Measurements from ENCODE around the gene RPLP1. TPM values are rescaled to one million over a fixed set of nuclear protein-coding genes. Genes with fewer than 3 reads are reported as not detected.
"Not testable (repeated sequence)": the region's sequence is repeated elsewhere in the genome, so short reads cannot be mapped to it uniquely, and the experiment has no call there.

The RPLP1 gene
- total RNA-seq, 1 experiment from 2014 or later, result 41.6 TPM

DNA sequence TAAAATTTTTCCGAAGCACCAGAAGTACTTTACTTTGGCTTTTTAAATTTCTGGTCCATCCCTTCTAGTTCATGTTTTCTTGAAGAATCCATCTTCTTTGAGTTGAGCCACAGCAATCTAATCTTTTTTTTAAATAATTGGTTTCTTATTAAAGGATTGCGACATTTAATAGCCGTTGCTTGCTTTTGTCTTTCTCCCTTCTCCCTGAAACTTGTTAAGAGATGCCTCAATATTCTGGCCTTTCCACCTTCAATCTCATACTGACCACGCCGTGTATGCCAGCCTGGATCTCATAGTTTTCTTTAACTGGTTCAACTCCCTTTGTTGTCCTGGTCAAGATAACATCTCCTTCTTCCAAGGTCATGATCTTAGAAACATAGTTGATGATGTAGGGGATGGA lies 18.4 kb upstream of the RPLP1 start:
- in situ Hi-C loops (cut with HindIII; ENCODE audit: low pct_unique_long_range_greater_than_20kb, low sequenced_read_pairs), result no loop called here
- DNase-seq (ENCODE audit: low read depth), result no peak

DNA sequence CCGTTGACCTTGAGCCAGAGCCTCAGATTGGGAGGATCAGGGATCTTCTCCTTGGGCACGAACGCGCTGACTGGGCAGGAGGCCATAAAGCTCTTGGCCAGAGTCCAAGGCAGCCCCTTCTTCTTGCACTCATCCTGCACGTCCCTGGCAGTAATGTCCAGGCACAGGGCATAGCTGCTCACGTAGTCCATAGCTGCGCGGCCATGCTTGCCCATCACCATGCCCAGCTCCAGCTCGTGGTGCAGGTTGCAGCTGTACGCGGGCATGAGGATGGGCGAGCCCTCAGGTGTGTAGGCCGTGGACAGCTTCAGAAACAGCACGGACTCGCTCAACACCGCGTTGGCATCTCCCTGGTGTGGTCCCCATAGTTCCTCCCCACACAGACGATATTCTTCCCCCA lies 17.9 kb upstream of the RPLP1 start:
- DNase-seq (ENCODE audit: low read depth), result no peak
- in situ Hi-C loops (cut with HindIII; ENCODE audit: low pct_unique_long_range_greater_than_20kb, low sequenced_read_pairs), result no loop called here

DNA sequence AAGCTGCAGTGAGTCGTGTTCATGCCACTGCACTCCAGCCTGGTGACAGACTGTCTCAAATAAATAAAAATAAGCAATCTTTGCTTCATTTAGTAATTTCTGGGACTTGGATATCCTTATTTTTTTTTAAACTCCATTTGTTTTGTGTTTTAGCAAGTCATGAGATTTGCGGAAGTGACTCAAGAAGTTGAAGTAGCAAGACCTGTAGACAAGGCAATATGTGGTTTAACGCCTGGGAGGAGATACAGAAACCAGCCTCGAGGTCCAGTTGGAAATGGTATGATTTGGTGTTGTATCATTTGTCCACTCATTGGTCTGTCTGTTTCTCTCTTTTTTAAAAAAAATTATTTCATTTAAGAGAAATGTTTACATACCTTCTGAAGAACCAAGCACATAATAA lies 16.6 kb upstream of the RPLP1 start:
- in situ Hi-C loops (cut with HindIII; ENCODE audit: low pct_unique_long_range_greater_than_20kb, low sequenced_read_pairs), result no loop called here
- no peak for DNase-seq (ENCODE audit: low read depth)

DNA sequence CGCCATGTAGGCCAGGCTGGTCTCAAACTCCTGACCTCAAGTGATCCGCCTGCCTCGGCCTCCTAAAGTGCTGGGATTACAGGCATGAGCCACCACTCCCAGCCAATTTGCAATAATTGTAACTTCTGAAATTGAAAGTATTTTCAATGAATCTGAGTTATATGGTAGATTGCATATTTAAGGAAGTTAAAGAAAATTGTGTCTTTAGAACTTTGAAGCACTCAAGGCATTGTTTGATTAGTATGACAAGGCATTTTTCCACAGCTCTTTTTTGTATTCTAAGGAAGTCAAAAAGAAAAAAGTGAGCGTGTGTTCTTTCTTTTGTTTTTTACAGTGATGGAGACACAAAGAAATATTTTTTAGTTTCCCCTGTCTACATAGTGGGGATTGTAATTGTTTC lies 15.7 kb upstream of the RPLP1 start:
- DNase-seq (ENCODE audit: low read depth), result no peak
- in situ Hi-C loops (cut with HindIII; ENCODE audit: low pct_unique_long_range_greater_than_20kb, low sequenced_read_pairs), result no loop called here

- no peak for DNase-seq (ENCODE audit: low read depth)
- in situ Hi-C loops (cut with HindIII; ENCODE audit: low pct_unique_long_range_greater_than_20kb, low sequenced_read_pairs), result no loop called here
Measured at GRCh38 chr15:69439623-69440022, 13.0 kb upstream of the RPLP1 start.

DNA sequence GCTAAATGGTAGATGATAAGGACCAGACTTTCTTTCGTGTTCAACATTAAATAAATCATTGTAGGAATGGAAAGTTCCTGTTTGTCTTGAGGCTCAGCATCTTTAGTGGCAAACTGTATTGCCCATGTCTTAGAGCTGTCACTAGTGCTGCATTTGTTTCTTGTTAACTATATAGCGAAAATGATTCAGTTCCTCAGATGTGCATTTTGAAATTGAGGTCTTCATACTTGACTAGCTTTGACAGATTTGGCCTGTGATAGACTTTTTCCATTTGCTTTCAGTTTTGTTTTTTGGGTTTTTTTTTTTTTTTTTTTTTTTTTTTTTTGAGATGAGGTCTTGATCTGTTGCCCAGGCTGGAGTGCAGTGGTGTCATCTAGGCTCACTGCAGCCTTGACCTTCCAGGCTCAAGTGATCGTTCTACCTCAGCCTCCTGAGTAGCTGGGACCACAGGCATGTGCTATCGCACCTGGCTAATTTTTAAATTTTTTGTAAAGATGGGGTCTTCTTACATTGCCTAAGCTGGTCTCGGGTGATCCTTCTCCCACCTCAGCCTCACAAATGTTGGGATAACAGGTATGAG lies 9.5 kb upstream of the RPLP1 start:
- no peak for DNase-seq (ENCODE audit: low read depth)
- in situ Hi-C loops (cut with HindIII; ENCODE audit: low pct_unique_long_range_greater_than_20kb, low sequenced_read_pairs), result no loop called here

- DNase-seq (ENCODE audit: low read depth), result no peak
- in situ Hi-C loops (cut with HindIII; ENCODE audit: low pct_unique_long_range_greater_than_20kb, low sequenced_read_pairs), result no loop called here
Measured at GRCh38 chr15:69444686-69445085, 7.9 kb upstream of the RPLP1 start.

DNA sequence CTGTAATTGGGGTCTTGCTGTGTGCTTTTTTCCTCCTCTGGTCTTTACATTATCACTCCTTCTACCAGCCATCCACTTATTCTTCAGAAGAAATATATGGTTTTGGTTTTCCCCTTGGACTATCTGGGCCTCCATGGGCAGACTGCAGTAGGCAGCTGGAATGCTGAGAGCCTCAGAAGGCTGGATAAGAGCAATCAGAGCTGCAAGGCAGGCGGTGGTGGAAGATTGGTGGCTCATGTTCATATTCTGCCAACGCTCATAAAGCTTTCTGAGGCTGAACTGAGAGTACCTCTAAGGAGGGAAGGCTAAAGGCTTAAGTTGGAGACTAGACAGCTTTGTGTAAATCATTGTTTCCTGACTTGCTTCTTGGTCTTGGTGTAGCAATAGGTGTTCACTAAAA lies 5.7 kb upstream of the RPLP1 start:
- DNase-seq (ENCODE audit: low read depth), result no peak
- in situ Hi-C loops (cut with HindIII; ENCODE audit: low pct_unique_long_range_greater_than_20kb, low sequenced_read_pairs), result no loop called here

DNA sequence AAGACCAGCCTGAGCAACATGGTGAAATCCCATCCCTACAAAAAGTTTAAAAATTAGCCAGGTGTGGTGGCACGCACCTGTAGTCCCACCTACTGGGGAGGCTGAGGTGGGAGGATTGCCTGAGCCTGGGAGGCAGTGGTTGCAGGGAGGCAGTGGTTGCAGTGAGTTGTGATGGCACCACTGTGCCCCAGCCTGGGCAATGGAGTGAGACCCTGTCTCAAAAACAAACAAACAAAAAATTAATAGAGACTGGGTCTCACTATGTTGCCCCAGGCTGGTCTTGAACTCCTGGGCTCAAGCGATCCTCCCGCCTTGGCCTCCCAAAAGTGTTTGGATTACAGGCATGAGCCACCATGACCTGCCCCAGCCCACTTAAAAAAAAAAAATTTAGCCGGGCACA lies 2.4 kb upstream of the RPLP1 start:
- DNase-seq (ENCODE audit: low read depth); in situ Hi-C loops (cut with HindIII; ENCODE audit: low pct_unique_long_range_greater_than_20kb, low sequenced_read_pairs): not testable (repeated sequence)

DNA sequence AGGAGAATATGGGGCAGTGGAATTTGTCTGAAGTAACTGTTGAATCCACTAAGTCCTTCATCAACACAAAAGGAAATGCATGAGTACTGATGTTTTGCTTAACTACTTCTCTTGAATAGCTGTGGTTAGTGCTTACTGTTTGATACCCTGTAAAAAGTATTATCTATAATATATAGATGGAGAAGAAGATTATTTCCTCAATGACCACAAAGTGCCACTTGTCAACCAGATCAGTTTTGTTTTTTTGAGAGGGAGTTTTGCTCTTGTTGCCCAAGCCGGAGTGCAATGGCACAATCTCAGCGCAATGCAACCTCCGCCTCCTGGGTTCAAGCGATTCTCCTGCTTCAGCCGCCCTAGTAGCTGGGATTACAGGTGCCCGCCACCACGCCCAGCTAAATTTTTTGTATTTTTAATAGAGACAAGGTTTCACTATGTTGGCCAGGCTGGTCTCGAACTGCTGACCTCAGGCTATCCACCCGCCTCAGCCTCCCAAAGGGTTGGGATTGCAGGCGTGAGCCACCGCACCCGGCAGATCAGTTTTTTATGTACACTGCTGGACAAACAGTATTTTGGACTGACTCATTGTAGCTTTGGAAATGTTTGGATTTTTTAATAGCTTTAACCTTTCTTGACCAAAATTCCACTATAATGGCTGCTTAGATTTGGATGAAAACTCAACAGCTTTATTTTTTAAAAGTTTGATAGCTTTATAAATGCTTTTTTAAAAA lies 1.5 kb upstream of the RPLP1 start:
- no peak for DNase-seq (ENCODE audit: low read depth)
- in situ Hi-C loops (cut with HindIII; ENCODE audit: low pct_unique_long_range_greater_than_20kb, low sequenced_read_pairs), result no loop called here

GRCh38 chr15:69451951-69452691 lies 497 bp upstream of the RPLP1 start:
- no peak for DNase-seq (ENCODE audit: low read depth)
- in situ Hi-C loops (cut with HindIII; ENCODE audit: low pct_unique_long_range_greater_than_20kb, low sequenced_read_pairs), result no loop called here

DNA sequence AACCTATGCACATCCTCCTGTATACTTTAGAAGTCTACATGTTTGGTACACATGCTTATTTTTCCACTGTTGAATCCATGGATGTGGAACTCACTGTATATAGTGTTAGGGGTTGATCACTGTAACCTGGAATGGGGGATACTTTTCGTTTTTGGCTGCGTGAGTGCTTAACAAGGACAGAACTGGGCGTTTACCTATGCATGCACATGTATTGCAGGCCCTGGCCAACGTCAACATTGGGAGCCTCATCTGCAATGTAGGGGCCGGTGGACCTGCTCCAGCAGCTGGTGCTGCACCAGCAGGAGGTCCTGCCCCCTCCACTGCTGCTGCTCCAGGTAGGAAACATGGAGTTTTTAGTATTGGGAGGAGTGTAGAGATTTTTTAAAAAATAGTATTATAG lies 2.3 kb downstream of the RPLP1 start:
- in situ Hi-C loops (cut with HindIII; ENCODE audit: low pct_unique_long_range_greater_than_20kb, low sequenced_read_pairs), result no loop called here
- no peak for DNase-seq (ENCODE audit: low read depth)

DNA sequence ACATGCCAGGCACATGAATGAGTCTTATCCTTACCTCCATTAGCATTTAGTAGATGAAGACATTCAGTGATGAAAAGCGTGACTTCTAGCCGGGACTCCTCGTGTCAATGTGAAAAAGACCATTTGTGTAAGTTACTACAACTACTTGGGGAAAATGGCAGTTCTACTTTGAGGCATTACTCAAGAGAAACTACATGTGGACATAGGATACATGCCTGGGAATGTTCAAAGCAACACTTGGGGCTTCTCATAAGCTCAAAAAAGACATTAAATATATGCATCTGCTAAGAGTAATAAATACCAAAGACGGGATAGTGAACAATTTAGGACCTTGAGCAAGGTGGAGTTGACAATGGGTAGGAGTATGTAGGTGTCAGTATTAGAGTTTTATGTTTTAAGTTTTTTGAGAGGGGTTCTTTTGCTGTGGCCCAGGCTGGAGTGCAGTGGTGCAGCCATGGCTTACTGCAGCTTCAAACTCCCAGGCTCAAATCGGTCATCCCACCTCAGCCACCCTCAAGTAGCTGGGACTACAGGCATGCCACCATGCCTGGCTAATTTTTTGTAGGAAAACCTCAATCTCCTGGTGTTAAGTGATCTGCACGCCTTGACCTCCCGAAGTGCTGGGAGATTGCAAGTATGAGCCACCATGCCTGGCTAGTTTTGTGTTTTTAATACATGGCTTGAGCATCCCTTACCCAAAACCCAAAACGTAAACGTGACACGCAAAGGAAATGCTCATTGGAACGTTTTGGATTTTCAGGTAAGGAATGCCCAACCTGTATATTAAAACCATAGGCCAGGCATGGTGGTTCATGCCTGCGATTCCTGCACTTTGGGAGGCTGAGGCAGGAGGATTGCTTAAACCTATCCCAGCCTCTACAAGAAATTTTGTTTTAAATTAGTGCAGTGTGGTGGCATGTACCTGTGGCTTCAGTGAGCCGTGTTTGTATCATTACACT lies 3.9 kb downstream of the RPLP1 start:
- no peak for DNase-seq (ENCODE audit: low read depth)
- in situ Hi-C loops (cut with HindIII; ENCODE audit: low pct_unique_long_range_greater_than_20kb, low sequenced_read_pairs), result no loop called here

DNA sequence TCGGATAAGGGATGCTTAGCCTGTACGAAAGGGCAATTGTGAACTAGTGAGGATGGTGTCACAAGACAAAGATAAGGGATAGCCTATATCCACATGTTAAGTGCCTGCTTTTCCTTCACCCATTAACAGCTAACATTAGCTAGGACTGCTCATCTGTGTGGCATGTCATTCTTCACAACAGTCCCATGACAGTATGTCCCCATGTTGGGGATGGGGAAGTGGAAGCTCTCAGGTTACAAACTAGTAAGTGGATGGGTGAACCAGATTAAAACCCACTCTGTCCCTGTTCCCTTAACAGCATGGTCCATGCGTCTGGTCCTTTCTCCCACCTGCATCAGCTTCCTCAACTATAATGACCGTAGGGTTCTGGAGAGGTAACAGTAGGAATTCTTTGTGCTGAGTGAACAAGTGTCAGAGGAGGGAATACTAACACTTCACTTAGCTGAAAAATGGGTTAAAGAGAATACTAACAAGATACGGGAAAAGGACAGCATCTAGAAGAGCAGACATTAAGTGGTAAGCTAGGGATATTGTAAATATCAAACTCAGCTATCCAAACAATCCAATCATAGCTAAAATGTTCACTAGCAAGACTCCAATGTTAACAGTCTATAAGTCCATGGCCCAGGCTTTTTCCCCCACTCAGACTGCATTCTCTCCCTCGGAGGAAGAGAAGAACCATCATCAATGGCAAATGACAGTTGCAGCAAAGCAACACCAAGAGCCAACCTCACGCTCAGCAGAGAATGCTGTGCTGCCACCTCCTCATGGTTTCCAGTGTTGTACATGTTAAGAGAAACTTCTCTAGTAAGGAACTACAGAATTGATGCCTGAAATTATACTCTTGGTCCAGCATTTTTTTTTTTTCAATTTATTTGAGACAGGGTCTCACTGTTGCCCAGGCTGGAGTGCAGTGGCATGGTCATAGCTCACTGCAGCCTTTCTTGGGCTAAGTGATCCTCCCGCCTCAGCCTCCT lies 5.0 kb downstream of the RPLP1 start:
- in situ Hi-C loops (cut with HindIII; ENCODE audit: low pct_unique_long_range_greater_than_20kb, low sequenced_read_pairs), result no loop called here
- no peak for DNase-seq (ENCODE audit: low read depth)

- no peak for DNase-seq (ENCODE audit: low read depth)
- in situ Hi-C loops (cut with HindIII; ENCODE audit: low pct_unique_long_range_greater_than_20kb, low sequenced_read_pairs), result no loop called here
Measured at GRCh38 chr15:69459066-69459465, 6.4 kb downstream of the RPLP1 start.

DNA sequence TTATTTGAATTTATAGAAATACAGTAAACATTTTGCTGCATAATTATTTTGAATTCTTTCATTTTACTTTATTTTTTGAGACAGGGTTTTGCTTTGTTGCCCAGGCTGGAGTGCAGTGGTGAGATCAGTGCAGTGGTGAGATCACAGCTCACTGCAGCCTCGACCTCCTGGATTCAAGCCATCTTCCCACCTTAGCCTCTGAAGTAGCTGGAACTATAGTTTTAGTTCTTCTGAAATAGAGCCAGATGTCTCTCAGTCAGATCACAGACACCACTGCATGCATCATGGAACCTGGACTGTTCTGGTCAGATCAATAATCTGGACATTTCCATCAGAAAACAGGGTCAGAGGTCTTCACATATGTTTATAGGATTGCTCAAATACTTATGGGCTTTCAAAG lies 7.9 kb downstream of the RPLP1 start:
- in situ Hi-C loops (cut with HindIII; ENCODE audit: low pct_unique_long_range_greater_than_20kb, low sequenced_read_pairs), result no loop called here
- DNase-seq (ENCODE audit: low read depth), result no peak

GRCh38 chr15:69462030-69462492 lies 9.4 kb downstream of the RPLP1 start:
- in situ Hi-C loops (cut with HindIII; ENCODE audit: low pct_unique_long_range_greater_than_20kb, low sequenced_read_pairs), result no loop called here

More at GRCh38 chr15:69462030-69462492, 9.4 kb downstream of the RPLP1 start:
- DNase-seq (ENCODE audit: low read depth), result peak; percentile 58
